ENCODE results near the gene TTLL11.
"Not testable (repeated sequence)": the region's sequence is repeated elsewhere in the genome, so short reads cannot be mapped to it uniquely, and the experiment has no call there.

Gene TTLL11

DNA sequence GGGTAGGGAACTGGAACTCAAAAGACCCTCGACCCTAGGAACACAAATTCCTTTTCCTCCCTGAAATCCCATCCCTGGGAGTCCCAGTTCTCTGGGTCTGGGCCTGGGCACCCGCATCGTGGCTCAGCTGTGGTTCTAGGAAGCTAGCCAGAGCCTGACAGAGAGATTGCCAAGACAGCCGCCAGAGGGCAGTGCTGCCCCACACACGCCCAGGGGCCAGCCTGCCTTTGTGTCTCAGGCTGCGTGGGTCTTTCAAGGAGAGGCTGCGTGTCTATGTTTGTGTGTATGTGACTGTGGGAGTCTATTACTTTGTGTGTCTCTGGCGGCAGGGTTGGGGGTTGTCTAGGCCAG, 32.0 kb upstream of the TTLL11 start:
- peak; percentile 85 for DNase-seq

DNA sequence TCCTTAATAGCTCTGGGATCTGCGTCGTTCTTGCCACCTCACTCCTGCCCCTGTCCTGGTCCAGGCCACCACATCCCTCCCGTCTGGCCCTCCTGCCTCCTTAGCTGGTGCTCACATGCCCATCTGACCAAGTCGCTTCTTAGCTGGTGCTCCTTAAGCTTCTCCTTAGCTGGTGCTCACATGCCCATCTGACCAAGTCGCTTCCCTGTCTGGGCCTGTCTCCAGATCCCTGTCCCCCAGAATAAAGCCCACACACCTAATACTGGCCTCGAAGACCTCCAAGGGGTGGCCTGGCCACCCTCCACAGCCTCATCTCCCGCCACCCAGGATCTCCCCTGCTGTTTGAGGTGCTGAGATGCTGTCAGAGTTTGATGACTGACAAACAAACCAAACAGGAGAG, 31.4 kb upstream of the TTLL11 start:
- DNase-seq, result no peak

DNA sequence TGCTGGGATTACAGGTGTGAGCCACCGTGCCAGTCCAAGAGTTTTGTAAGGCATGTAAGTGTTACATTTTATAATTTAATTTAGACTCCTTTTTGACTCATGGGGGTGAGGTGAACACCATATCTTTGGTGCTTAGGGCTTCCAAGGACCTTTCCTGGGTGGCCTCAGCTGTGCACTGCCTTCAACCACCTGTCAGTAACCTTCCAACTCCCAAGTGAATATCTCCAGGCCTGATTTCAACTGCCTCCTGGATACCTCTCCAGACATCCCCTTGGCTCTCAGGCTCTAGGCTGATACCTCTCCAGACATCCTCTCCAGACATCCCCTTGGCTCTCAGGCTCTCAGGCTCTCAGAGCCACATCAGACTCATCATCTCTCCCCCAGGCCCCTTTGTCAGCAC, 30.9 kb upstream of the TTLL11 start:
- DNase-seq, result no peak

DNA sequence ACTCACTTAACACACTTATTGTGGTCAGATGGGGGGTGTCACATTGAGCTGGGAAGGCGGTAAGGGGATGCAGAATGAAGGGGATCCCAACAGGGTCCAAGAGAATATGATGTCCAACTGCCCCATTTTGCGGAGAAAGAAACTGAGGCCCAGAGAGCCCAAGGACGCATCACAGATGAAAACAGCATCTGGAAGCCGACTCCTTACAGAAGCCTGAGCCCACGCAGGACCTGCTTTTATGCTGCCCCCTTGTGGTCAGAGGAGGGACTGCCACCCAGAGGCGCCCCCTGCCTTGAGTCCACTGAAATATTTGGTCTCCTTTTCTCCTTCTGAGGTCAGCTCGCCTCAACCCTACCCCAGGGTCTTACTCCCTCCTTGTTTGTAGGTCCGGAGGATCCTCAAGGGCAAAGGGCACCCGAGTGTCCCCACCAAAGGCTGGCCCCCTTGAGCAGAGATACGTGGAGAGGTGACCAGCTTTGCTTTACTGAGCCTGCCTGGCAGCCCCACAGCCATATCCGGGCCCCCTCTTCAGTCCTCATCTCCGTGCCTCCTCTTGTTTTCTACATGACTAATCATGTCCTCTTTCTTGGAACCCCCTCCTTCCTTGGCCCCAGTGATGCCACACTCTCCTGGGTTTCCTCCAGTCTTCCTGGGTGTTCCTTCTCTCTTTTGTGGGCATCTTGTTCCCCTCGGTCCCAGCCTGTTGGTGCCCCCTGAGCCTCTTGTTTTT, 30.0 kb upstream of the TTLL11 start:
- DNase-seq, result peak; percentile 79

DNA sequence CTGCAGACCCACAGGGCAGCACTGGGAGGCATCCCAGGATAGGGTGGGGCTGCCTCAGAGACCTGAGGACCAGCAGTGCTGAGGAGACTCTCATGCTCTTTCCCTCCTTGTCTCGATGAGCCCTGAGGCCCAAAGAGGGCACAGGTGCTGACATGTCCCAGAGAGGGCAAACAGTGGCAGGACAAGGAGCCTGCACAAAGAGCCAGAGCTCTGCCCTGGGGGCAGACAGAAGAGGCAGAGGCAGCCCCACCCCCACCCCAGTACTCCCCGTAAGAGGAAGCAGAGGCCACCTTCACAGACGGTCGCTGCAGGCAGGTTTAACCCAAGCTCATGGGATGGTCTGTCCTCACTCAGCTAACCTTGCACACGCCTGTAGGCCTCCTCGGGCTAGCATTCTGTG, 29.4 kb upstream of the TTLL11 start:
- no peak for DNase-seq

DNA sequence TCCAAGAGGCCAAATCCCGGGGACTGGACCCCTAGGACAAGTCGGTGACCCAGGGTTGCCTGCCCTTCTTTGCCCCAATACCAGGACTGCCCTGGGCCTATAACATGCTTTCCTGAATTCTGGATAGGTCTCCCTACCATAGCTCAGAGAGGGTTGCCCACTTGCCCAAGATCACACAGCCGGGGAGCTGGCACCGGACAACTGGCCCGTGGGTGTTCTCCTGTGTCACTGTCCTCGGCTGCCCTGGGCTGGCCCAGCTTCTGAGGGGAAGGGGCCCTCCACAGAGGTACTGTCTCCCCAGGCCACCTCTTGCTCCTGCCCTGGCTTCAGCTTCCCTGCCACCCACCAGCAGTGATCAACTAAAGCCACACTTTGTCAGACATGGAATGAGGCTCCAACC, 28.8 kb upstream of the TTLL11 start:
- no peak for DNase-seq

DNA sequence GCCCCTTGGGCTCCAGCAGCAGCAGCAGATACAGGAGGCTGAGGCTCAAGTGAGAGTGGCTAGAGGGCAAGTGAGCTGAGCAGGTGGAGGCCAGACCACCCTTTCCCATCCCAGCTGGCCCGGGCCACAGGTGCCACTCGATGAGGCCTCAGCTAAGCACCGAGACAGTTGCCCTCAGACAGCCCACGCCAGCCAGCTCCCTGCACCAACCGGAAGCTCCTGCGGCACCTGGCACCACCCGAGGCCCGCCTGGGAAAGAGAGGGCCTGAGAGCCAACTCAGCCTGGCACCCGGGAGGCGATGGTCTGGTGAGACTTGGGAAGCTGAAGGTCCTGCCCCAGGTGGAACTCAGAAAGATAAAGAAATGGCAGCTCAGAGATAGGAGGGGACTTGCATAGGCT, 28.3 kb upstream of the TTLL11 start:
- no peak for DNase-seq

DNA sequence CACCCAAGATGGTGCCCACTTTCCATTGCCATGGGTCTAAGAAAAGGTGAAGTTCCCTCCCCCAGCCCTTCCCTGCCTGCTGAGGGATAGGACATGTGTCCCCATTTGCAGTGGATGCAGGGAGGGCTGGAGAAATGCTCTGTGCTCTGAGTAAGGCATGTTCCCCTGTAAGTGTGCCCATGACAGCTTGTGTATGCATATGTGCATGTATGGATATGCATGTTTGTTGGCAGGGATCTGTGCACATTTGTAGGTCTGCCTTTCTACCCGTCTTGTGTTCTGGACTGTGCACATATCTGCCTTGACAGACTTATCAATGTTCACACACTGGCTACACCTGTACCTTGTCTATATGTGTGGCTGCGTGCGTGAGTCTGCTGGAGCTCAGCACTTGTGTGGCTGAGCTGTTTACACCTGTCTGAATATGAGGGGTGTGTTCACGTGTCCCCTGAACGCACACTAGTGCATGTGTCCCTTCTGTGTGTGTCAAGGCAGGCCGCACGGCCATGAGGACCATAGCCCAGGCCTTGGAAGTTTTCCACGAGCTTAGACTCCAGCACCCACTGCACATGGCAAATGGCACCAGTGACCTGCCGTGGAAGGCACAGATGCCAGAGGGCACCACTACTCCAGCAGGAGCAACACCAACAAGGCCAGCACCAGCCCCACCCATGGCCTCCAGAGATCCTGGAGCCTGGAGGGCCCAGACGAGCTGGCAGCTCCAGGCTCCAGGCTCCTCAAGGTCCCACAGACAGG, 27.4 kb upstream of the TTLL11 start:
- no peak for DNase-seq

DNA sequence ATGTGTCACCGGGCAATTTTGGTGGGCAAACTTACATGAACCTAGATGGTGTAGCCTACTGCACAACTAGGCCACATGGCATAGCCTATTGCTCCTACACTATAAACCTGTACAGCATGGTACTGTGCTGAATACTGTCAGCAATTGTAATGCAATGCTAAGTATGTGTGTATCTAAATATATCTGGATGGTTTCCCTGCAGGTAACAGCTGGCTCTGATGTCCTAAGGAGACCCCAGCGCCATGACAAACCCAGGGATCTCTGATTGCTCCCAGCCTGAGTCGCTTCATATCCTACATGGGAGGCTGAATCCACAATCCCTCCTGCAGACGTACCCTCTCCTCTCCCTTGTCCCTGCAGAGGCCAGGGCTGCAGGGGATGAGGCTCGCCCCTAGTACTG, 26.6 kb upstream of the TTLL11 start:
- no peak for DNase-seq

DNA sequence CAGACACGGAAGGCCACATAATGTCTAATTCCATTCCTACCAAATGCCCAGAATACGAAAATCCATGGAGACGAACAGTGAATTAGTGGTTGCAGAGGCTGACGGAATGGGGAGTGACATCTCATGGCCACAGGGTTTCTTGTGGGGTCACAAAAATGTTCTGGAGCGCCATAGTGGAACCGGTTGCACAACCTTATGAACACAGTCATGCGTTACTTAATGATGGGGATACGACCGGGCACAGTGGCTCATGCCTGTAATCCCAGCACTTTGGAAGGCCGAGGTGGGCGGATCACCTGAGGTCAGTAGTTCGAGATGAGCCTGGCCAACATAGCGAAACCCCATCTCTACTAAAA, 26.0 kb upstream of the TTLL11 start:
- no peak for DNase-seq

DNA sequence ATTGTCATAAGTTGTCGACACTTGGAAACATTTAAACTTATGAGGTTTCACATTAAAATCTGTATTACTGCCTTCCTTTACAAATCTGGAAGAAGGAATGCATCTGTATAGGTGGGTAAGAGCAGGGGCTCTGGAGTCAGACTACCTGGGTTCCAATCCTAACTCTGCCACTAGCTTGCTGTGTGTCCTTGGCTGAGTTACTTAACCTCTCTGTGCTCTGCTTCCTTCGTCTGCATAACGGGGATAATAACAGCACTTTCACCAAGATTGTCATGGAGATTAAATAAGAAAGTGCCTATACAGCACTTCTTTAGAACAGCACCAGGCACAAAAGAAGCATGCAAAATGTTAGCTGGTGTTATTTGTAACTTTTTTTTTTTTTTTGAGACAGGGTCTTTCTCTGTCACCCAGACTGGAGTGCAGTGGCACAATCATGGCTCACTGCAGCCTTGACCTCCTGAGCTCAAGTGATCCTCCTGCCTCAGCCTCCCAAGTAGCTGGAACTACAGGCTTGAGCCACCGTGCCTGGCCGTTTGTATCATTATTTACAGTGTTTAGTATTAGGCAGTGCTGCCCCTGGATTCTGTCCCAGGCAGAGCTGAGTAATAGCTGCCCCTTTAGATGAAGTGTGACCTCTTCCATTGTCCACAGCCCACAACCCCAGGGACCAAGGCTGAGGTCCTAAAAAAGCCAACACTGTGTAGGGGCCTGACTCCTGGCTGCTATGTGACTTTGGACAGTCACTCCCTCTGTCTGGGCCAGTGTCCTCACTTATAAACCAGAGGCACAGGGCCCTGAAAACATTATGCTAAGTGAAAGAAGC, 25.4 kb upstream of the TTLL11 start:
- no peak for DNase-seq

DNA sequence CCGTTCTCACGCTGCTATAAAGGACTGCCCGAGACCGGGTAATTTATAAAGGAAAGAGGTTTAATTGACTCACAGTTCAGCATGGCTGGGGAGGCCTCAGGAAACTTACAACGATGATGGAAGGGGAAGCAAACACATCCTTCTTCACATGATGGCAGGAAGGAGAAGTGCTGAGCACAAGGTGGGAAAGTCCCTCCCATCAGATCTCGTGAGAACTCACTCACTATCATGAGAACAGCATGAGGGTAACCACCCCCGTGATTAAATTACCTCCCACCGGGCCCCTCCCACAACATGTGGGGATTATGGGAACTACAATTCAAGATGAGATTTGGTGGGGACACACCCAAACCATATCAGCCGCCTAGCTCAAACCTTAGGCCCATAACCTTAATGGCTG, 24.1 kb upstream of the TTLL11 start:
- not testable (repeated sequence) for DNase-seq

DNA sequence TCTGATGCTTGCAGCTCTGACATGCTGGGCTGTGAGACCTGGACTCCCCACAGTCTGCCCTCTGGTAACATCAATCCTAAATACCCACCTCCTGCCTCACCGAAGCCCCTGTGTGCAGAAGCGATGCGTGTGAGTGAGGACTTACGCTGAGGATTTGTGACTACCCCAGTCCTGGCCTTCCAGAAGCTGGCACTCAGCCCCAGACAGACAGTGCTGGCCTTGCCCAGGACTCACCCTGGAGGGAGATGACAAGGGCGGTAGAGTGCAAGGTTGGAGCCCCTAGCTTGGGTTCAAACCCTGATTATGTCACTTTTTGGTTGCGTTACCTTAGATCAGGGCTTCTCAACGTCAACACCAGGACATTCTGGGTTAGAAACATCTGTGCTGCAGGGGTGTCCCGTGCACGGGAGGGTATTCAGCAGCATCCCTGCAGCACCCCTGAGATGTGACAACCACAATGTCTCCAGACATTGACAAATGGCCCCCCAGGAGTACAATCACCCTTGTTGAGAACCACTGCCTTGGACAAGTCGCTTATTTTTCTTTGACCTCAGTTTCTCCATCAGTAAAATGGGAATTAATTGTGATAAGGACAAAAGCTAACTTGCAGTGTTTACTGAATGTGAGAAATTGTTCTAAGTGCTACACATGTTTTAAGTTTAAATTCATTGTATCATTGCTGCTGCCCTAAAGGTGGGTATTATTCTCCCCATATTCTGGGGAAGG, 23.5 kb upstream of the TTLL11 start:
- no peak for DNase-seq

DNA sequence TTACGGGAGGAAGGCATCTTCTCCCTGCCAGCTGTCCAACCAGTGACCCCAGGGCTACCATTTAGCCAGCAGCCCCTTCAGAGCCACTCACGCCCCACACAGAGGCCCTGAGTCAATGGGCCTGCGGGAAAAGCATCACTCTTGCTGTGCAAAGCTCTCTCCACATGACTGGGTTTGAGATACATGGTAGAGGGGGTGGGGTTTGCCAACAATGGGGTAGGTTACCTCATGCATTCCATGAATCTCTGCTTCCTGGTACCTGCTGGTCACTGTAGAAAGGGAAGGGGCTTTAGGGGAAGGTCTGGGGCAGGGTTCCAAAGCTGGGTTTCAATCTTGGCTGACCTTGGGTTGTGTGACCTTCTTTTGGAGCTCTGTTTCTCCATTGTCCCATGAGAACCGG, 22.9 kb upstream of the TTLL11 start:
- no peak for DNase-seq

DNA sequence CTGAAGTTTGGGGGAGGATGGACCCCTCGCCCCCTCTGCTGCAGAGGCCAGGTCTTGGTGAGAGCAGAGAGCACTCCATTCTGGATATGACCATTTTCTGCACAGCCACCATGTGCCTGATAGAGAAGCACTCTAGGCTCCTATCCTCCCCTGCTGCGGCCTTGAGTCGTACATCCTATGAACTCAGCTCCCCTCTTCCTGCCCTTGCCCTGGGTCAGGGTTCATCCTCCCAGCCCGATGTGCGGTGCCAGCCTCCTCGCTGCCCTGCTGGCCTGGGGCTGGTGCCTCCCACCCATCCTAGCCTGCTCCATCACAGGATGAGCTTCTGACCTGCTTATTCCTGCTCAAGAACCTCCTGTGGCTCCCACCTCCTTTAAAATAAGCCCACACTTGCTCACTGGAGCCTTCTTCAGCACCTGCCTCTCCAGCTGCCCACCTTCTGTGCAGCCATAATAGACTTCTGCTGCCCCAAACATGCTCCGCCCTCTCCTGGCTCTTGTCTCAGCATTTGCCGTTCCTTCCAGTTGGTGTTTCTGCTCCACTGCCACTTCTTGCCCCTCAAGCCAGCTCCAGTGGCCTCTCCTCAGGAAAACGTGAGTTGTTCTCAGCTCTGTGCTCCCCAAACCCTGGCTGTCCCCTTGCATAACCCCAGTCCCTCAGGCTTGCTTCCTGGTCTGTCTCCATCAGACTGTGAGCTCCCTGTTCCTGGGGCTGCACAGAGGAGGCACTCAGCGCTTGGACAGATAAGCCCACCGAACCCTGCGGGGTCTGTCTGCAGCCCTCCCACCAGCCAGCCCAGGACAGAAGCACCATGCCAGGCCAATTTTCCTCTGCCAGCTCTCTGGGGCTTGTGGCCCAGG, 22.3 kb upstream of the TTLL11 start:
- DNase-seq, result no peak

DNA sequence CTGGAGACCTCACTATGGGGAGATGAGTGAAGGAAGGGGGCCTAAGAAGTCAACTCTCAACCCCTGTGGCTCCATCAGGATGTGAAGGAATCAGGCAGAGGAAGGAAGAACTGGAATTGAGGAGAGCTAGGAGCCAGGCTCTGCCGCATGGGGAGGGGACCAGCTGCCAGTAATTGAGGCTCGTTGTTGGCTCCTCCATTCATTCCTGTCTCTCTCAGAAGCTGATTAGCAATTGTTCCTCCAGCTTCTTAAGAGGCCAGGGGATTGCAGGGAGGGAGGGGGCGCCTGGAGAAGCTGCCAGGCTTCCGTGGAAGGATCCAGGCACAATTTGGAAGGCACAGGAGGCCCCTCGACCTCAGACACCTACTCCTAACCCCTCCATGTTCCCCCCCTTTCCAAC, 20.5 kb upstream of the TTLL11 start:
- DNase-seq, result no peak

DNA sequence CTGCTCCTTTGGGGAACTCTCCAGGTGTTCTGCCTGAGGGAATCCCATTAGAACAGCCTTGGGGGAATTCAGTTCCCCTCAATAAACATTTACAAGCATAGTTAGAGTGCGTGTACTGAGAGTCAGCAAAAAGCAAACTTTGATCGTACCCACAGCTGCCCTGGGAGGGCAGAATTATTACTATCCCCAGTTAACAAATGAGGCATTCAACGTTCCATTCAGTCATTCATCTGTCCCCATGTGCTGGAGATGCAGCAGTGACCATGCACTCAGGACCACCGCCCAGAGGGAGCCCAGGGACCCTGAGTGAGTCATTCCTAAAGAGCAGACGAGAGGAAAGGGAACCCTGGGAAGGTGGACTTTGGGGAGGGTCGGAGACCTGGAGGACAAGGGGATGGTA, 19.1 kb upstream of the TTLL11 start:
- DNase-seq, result no peak

DNA sequence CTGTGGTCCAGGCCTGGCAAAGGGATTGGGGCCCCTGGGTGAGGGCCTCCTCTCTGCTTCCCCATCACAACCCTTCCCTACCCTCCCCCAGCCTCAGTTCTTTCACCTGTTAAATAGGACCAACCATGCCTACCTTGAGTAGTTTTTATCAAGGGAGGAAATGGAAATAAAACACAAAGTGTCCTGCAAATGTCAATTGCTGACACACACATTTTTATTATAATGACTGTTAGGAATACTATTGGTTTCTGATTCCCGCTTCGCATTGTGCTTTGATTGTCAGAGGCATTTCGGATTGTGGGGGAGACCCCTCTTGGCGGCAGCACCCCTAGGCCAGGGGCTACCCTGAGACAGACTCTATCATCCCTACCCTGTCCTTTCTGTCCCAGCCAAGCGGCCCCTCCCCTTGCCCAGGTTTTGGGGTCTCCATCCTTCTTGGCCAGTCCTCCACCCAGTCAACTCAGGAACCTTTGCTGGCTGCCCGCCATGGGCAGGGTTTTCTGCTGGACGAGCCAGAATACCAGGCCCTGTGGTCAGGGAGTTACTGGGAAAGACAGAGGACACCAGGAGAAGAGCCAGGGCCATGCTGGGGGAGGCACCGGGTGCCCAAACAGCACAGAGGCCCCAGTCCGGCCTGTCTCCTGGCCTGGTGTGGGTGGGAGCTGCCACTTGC, 18.4 kb upstream of the TTLL11 start:
- DNase-seq, result no peak

DNA sequence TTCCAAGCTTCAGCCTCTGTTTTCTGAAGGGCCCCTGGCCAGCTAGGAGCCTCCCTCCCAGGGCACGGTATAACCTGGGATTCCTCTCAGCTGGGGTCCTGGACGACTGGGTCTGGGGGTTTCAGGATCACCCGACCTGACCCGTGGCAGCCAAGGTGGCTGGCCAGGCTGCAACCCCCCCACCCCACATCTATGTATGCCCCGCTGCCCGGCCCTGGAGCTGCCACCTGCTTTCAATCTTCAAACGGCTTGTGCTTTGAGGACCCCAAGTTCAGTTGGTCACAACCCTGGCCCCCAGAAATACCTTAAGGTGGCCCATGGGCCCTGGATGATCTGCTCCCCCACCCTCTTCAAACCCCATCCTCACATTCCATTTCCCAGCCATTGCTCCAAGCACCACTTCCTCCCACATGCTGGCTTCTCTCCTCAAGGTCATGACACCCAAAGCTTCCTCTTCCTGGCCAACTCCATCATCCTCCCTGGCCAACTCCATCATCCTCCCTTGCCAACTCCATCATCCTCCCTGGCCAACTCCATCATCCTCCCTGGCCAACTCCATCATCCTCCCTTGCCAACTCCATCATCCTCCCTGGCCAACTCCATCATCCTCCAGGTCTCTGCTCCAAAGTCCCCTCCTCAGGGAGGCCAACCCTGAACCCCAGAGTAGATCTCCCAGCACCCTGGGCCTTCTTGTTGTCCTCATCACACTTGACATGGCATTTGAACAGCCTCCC, 17.2 kb upstream of the TTLL11 start:
- no peak for DNase-seq

DNA sequence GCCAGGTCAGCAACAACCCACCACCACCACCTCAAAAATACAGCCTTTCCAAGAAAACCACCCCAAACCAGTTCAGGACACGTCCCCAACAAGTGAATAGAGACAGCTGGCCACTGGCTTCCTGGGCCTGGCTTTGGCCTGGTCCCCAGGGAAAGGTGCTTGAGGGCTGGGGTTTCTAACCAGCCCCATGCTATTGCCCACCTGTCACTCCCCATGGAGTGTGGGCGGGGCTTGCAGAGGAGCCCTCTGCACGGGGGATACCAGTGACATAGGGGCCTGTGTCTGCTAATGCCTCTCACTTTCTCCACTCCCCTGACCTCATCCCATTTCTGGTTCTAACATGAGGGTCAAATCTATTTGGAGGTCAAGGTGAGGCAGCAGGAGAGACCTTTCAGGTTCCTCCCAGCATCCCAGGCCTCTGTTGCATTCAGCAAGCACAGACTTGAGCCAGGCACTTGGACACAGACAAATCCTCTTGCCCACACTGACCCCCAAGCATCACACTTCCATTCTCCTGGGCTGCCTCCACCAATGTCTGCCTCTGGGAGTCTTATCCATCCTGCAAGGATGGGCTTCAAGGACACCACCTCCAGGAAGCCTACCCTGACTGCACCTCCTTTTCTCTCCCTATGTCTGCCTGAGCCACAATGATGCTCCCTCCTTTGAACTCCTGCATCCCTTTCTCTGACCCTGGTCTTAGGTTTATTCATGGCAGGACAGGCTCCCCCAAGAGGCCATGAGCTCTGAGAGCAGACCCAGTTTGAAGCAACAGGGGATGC, 16.1 kb upstream of the TTLL11 start:
- DNase-seq, result no peak
